COR-L47 (cell line): Measurements from ENCODE around the gene DTNA.

ENCODE experiments used
- DNase-seq: peaks from one replicate; lab custom pipeline; 2025; lab: John Stamatoyannopoulos, UW

The DTNA gene

DNA sequence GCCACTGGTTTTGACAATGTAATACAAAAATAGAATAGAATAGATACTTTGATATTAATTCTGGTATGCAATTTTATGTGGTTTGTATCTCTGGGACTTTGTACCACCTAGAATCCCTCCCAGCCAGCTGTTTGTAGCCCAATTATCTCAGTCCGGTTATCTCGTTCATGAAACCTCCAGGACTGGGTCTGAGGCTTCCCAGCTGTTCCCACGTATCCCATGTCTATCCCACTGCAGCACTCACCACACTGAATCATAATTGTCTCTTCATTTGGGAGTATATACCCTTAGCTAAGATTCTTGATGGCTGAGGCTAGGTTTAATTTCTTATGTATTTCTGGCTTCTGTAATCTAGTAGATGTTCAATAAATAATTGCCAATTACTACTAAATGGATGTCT, 226.7 kb downstream of the DTNA start:
- no peak for DNase-seq

DNA sequence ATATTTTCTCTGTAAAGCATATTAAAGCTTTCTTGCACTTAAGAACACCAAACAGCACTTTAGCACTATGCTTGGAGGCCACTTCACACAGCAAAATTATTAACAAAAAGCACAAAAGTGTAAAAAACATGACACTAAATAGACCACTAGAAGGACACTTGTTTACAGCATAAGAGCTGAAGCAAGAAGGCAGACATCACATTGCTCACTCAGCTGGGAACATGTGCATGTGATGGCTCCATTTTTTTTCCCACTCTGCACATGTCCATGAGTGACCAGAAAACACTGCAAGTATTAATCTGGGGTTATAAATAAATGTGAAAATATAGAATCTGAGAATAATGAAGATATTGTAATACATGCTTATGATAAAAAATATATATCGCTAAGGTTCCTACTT, 228.0 kb downstream of the DTNA start:
- DNase-seq, result no peak
